Neural progenitor cell (in vitro differentiated cells): ENCODE results near the gene DDOST. TPM values are rescaled to one million over a fixed set of nuclear protein-coding genes. Genes with fewer than 3 reads are reported as not detected.
A peak's percentile ranks its signal among the peaks of the same experiment; 100 is the strongest.

Source experiments
- DNase-seq: peaks from one replicate; pipeline ENCODE4 v3.0.0-alpha.2; 2016; ENCODE audit warnings: low spot score
- H2AFZ ChIP-seq: fragments of 200-600 bp; sonication (generic); replicated peaks from 2 replicates; pipeline ENCODE4 v1.6.1; 2016; ENCODE audit warnings: antibody characterized with exemption
- H3F3A ChIP-seq: fragments of 200-600 bp; sonication (generic); 2 replicates; pipeline ENCODE4 v1.6.1; 2016; ENCODE audit warnings: antibody characterized with exemption, low read depth
- H3K27ac ChIP-seq: fragments of 200-600 bp; sonication (generic); 2 replicates; pipeline ENCODE4 v1.5.1; 2016; ENCODE audit warnings: mild to moderate bottlenecking
- H3K27me3 ChIP-seq: fragments of 200-600 bp; sonication (generic); 2 replicates; pipeline ENCODE4 v1.6.1; 2016; ENCODE audit warnings: mild to moderate bottlenecking, moderate library complexity
- H3K36me3 ChIP-seq: fragments of 200-600 bp; sonication (generic); 2 replicates; pipeline ENCODE4 v1.5.1; 2016
- H3K4me1 ChIP-seq: fragments of 200-600 bp; sonication (generic); 2 replicates; pipeline ENCODE4 v1.6.1; 2016; ENCODE audit warnings: mixed run types
- H3K4me2 ChIP-seq: fragments of 200-600 bp; sonication (generic); 2 replicates; pipeline ENCODE4 v1.6.1; 2016
- H3K4me3 ChIP-seq: fragments of 200-600 bp; sonication (generic); 2 replicates; pipeline ENCODE4 v1.5.1; 2016
- H3K79me2 ChIP-seq: fragments of 200-600 bp; sonication (generic); 2 replicates; pipeline ENCODE4 v1.6.1; 2016; ENCODE audit warnings: low read depth
- H3K9ac ChIP-seq: fragments of 200-600 bp; sonication (generic); 2 replicates; pipeline ENCODE4 v1.6.1; 2016
- H3K9me3 ChIP-seq: fragments of 200-600 bp; sonication (generic); 2 replicates; pipeline ENCODE4 v1.5.1; 2016; ENCODE audit warnings: low read depth
- H4K20me1 ChIP-seq: fragments of 200-600 bp; sonication (generic); 2 replicates; pipeline ENCODE4 v1.6.1; 2016; ENCODE audit warnings: low read depth
- H3K27ac Mint-ChIP-seq: 3 replicates; pipeline ENCODE4 v1.8.0; 2021; ENCODE audit warnings: mixed read lengths
- H3K27me3 Mint-ChIP-seq: 2 replicates; pipeline ENCODE4 v1.8.0; 2022; ENCODE audit warnings: low read depth, mild to moderate bottlenecking, inconsistent platforms, moderate library complexity, mixed read lengths; ENCODE audit not compliant: insufficient read depth
- H3K36me3 Mint-ChIP-seq: 3 replicates; pipeline ENCODE4 v1.8.0; 2021; ENCODE audit warnings: mixed read lengths
- H3K4me1 Mint-ChIP-seq: 3 replicates; pipeline ENCODE4 v1.8.0; 2021; ENCODE audit warnings: mixed read lengths
- H3K4me3 Mint-ChIP-seq: 3 replicates; pipeline ENCODE4 v1.8.0; 2021; ENCODE audit warnings: mild to moderate bottlenecking, moderate library complexity, mixed read lengths
- H3K9me3 Mint-ChIP-seq: 3 replicates; pipeline ENCODE4 v1.8.0; 2020; ENCODE audit warnings: mixed read lengths
- CTCF ChIP-seq: fragments of 200-600 bp; sonication (generic); IDR thresholded peaks from 2 replicates; pipeline ENCODE4 v1.5.1; 2017; ENCODE audit warnings: antibody characterized with exemption, mild to moderate bottlenecking
- EZH2 ChIP-seq: fragments of 200-600 bp; sonication (generic); IDR thresholded peaks from 2 replicates; pipeline ENCODE4 v1.6.1; 2017; ENCODE audit warnings: antibody characterized with exemption, mild to moderate bottlenecking, moderate library complexity
- EZH2phosphoT487 ChIP-seq: fragments of 200-600 bp; sonication (generic); IDR thresholded peaks from 2 replicates; pipeline ENCODE4 v1.6.1; 2017; ENCODE audit warnings: antibody characterized with exemption
- total RNA-seq: library from RNA; depleted of rRNA; stranded (reverse); fragments of >200 nt; gene quantifications from 2 replicates; pipeline ENCODE4 v1.2.3, GENCODE V29; 2015; ENCODE audit warnings: low replicate concordance

DDOST gene
- total RNA-seq, 1 donor from 2014 or later = 151 TPM

DNA sequence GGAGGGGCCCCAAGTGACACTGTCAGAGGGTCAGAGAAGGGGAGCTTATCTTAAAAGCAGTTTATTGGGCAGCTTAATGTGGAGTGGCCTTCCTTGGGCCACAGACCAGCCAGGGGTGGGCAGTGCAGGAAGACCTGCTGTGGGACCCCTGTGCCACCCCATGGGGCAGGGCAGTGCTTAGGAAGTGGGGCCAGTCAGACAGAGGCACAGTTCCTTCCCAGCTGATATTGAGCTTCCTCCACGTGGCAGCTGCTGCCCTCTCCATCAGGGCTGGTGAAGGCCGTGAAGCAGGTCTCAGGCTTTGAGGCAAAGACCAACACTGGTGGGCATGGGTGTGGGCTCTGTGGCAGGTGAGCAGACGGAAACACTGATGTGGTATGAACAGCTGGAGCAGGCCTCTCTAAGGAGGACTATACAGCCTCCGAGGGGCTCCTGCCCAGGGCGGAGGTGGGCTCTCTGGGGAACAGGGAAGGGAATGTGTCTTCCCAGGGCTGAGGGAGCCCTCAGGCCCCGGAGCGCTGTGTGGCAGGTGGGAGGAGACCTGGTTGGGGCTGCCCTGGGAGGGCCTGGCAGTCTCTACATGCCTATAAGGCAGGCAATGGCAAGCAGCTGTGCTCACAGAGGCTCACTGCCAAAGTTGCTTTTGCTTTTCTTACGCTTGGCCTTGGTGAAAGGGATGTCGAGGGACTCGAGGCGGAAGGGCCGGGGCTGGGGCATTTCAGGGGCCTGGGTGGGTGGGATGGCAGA, 3.0 kb upstream of the DDOST start:
- no peaks in the 10 kb centered on the region for H3F3A ChIP-seq
- no peaks in the 10 kb centered on the region for H3K9me3 ChIP-seq
- peaks cover 32% of the 10 kb centered on the region for H3K4me1 Mint-ChIP-seq
- DNase-seq = no peak
- no peak overlapping the region for H3K9ac ChIP-seq
- peaks cover 8% of the 10 kb centered on the region for H3K4me1 ChIP-seq
- H4K20me1 ChIP-seq = peaks cover 7% of the 10 kb centered on the region
- H3K9me3 Mint-ChIP-seq = no peaks in the 10 kb centered on the region
- H2AFZ ChIP-seq = no peak overlapping the region
- H3K27me3 ChIP-seq = no peaks in the 10 kb centered on the region
- no peak overlapping the region for H3K4me3 Mint-ChIP-seq
- no peak overlapping the region for H3K27ac ChIP-seq
- peaks cover 21% of the 10 kb centered on the region for H3K79me2 ChIP-seq
- H3K27ac Mint-ChIP-seq = peak overlapping the region; percentile 82
- no peak overlapping the region for H3K4me2 ChIP-seq
- TF ChIP-seq EZH2phosphoT487 = no peak
- no peak for TF ChIP-seq EZH2
- TF ChIP-seq CTCF = no peak
- peaks cover 7% of the 10 kb centered on the region for H3K27me3 Mint-ChIP-seq
- no peak overlapping the region for H3K4me3 ChIP-seq
- peaks cover 5% of the 10 kb centered on the region for H3K36me3 Mint-ChIP-seq
- no peaks in the 10 kb centered on the region for H3K36me3 ChIP-seq

DNA sequence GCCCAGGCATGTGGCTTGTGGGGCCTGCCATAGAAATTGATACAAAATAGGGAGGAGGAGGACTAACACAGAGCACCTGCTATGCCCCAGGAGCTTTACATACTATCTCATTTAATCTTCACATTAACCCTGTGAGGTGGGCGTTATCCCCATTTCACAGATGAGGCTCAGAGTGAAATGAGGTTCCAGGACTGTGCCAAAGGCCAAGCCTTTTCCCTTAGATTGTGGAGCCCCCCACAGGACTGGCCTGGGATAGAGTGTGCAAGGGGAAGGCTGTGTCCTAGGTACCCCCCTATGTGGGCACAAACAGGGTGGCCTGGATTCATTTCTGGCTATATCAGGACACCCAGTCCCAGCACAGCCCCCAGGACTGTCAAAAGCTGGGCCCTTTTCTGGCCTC, 2.2 kb upstream of the DDOST start:
- Mint-ChIP-seq H3K9me3 (no peaks in the 10 kb centered on the region), H3K4me1 (peaks cover 32% of the 10 kb centered on the region)
- no peak overlapping the region for H3K4me2 ChIP-seq

GRCh38 chr1:20662110-20662475, 924 bp upstream of the DDOST start:
- Mint-ChIP-seq H3K4me3 (peak overlapping the region; percentile 99), H3K9me3 (no peaks in the 10 kb centered on the region), H3K27me3 (peaks cover 7% of the 10 kb centered on the region), H3K36me3 (peaks cover 8% of the 10 kb centered on the region), H3K4me1 (peaks cover 32% of the 10 kb centered on the region), H3K27ac (peak overlapping the region; percentile 94)
- no peak for DNase-seq
- H3K36me3 ChIP-seq = no peaks in the 10 kb centered on the region
- H3K27me3 ChIP-seq = no peaks in the 10 kb centered on the region
- no peaks in the 10 kb centered on the region for H3K9me3 ChIP-seq
- H3K4me3 ChIP-seq = peak overlapping the region; percentile 75
- H3K9ac ChIP-seq = peak overlapping the region; percentile 88
- H4K20me1 ChIP-seq = peaks cover 12% of the 10 kb centered on the region
- H3K79me2 ChIP-seq = peaks cover 41% of the 10 kb centered on the region
- H3K4me1 ChIP-seq = peaks cover 8% of the 10 kb centered on the region
- H3K27ac ChIP-seq = peak overlapping the region; percentile 55
- no peaks in the 10 kb centered on the region for H3F3A ChIP-seq
- peak overlapping the region; percentile 78 for H3K4me2 ChIP-seq
- TF ChIP-seq CTCF = no peak
- TF ChIP-seq EZH2phosphoT487 = no peak
- no peak overlapping the region for H2AFZ ChIP-seq

More for the DNA sequence above, 2.2 kb upstream of the DDOST start:
- Histone ChIP-seq H3K27ac (no peak overlapping the region), H4K20me1 (peaks cover 7% of the 10 kb centered on the region), H3K9ac (no peak overlapping the region), H3K79me2 (peaks cover 28% of the 10 kb centered on the region), H3K4me1 (peaks cover 8% of the 10 kb centered on the region), H2AFZ (no peak overlapping the region), H3K9me3 (no peaks in the 10 kb centered on the region), H3K36me3 (no peaks in the 10 kb centered on the region), H3K27me3 (no peaks in the 10 kb centered on the region), H3F3A (no peaks in the 10 kb centered on the region), H3K4me3 (no peak overlapping the region)
- peaks cover 7% of the 10 kb centered on the region for H3K27me3 Mint-ChIP-seq
- peak overlapping the region; percentile 53 for H3K4me3 Mint-ChIP-seq
- TF ChIP-seq CTCF (peak; percentile 15), EZH2phosphoT487 (no peak), EZH2 (no peak)
- DNase-seq = no peak
- H3K27ac Mint-ChIP-seq = no peak overlapping the region
- H3K36me3 Mint-ChIP-seq = peaks cover 5% of the 10 kb centered on the region
